HepG2 (cell line): ENCODE measurements around the gene SCGB1C2. TPM values are rescaled to one million over a fixed set of nuclear protein-coding genes. Genes with fewer than 3 reads are reported as not detected.

ENCODE experiments used
- FOXO4 ChIP-seq: sonication (generic); formaldehyde crosslinking; conservative IDR thresholded peaks from 2 replicates; pipeline ENCODE4 v1.8.1; 2023; ENCODE audit warnings: missing genetic modification reagents
- HNRNPUL1 ChIP-seq: fragments of 200-400 bp; formaldehyde crosslinking; IDR thresholded peaks from 2 replicates; pipeline ENCODE4 v1.6.1; 2017; ENCODE audit warnings: low read depth, mild to moderate bottlenecking, low read length, moderate library complexity
- HOXA3 ChIP-seq: sonication (generic); formaldehyde crosslinking; IDR thresholded peaks from 2 replicates; pipeline ENCODE4 v1.5.0; 2020; ENCODE audit warnings: missing genetic modification reagents
- IRX3 ChIP-seq: sonication (generic); formaldehyde crosslinking; IDR thresholded peaks from 2 replicates; pipeline ENCODE4 v1.8.1; 2023; ENCODE audit warnings: mild to moderate bottlenecking, low read depth, missing genetic modification reagents, borderline replicate concordance
- SP1 ChIP-seq, 2 experiments: fragments of 450-650 bp in 1 of 2; sonication (generic) in 1 of 2; formaldehyde crosslinking in 1 of 2; IDR thresholded peaks; 2 replicates each; pipeline versions ENCODE4 v1.4.0 to v1.6.1; 2016 to 2020; ENCODE audit warnings: missing genetic modification reagents in 1 of 2
- TOPORS ChIP-seq: sonication (generic); formaldehyde crosslinking; IDR thresholded peaks from 2 replicates; pipeline ENCODE4 v1.8.0; 2023; ENCODE audit warnings: mild to moderate bottlenecking, missing genetic modification reagents
- ZFX ChIP-seq: sonication (generic); formaldehyde crosslinking; IDR thresholded peaks from 2 replicates; pipeline ENCODE4 v1.4.0; 2020; ENCODE audit warnings: mild to moderate bottlenecking, low read depth, missing genetic modification reagents, moderate library complexity
- ZKSCAN8 ChIP-seq: IDR thresholded peaks from 2 replicates; pipeline ENCODE4 v1.6.1; 2016; ENCODE audit warnings: borderline replicate concordance, missing genetic modification reagents, missing compliant biosample characterization
- ZNF10 ChIP-seq: sonication (generic); formaldehyde crosslinking; IDR thresholded peaks from 2 replicates; pipeline ENCODE4 v1.4.0; 2020; ENCODE audit warnings: mild to moderate bottlenecking, low read depth, missing genetic modification reagents, borderline replicate concordance
- ZNF207 ChIP-seq: fragments of 450-650 bp; IDR thresholded peaks from 2 replicates; pipeline ENCODE4 v1.6.1; 2016; ENCODE audit warnings: antibody characterized with exemption, borderline replicate concordance
- ZNF296 ChIP-seq: sonication (generic); formaldehyde crosslinking; conservative IDR thresholded peaks from 2 replicates; pipeline ENCODE4 v1.5.0; 2020; ENCODE audit warnings: mild to moderate bottlenecking, missing genetic modification reagents
- ZNF3 ChIP-seq: IDR thresholded peaks from 2 replicates; pipeline ENCODE4 v1.7.0; 2017; ENCODE audit warnings: inconsistent platforms
- ZNF441 ChIP-seq: sonication (generic); formaldehyde crosslinking; IDR thresholded peaks from 2 replicates; pipeline ENCODE4 v1.7.0; 2021; ENCODE audit warnings: missing genetic modification reagents, borderline replicate concordance
- polyA plus RNA-seq, 8 experiments: library from polyadenylated mRNA; depleted of rRNA in 3 of 8; stranded (reverse) in 7 of 8; unstranded in 1 of 8; fragments of >200 nt; fragmentation: Illumina TruSeq in 4 of 8; extraction: Trizol in 4 of 8; gene quantifications; 2 replicates each; pipeline versions ENCODE4 v1.2.1 to v1.2.3, GENCODE V29; 2011 to 2016; ENCODE audit warnings: low read depth in 4 of 8, missing spikeins in 1 of 8, mixed read lengths in 1 of 8; ENCODE audit not compliant: insufficient read depth in 1 of 8
- total RNA-seq, 5 experiments: library from RNA; depleted of rRNA; stranded (reverse); fragments of >200 nt; fragmentation: Illumina TruSeq; extraction: Trizol; gene quantifications; 2 replicates each; pipeline ENCODE4 v1.2.3, GENCODE V29; 2016; ENCODE audit warnings: low read depth in 1 of 5
- TF ChIP-seq, protein P1 (sequence below): sonication (generic); formaldehyde crosslinking; IDR thresholded peaks from 2 replicates; pipeline ENCODE4 v1.4.0; 2020; ENCODE audit warnings: missing genetic modification reagents
- TF ChIP-seq, protein P2 (sequence below), 2 experiments: fragments of 450-650 bp in 1 of 2; sonication (generic) in 1 of 2; formaldehyde crosslinking in 1 of 2; IDR thresholded peaks; 2 replicates each; pipeline versions ENCODE4 v1.6.1 to v1.8.0; 2016 to 2022; ENCODE audit warnings: antibody characterized with exemption in 1 of 2, mild to moderate bottlenecking in 1 of 2, missing genetic modification reagents in 1 of 2

SCGB1C2 gene
- total and polyA plus RNA-seq, 2 of the 13 experiments (the other 11 are each of a cell fraction or from before 2014, with no cell fraction given), result not detected

- TF ChIP-seq ZNF3 (CRISPR knock-in tag) (no peak), SP1 (IDR thresholded peaks at IDR 0.05) (no peak), SP1 (CRISPR knock-in tag; IDR thresholded peaks at IDR 0.05) (no peak), ZNF10 (no peak), ZNF207 (no peak), ZNF441 (CRISPR knock-in tag) (no peak), ZKSCAN8 (CRISPR knock-in tag) (no peak), ZFX (CRISPR knock-in tag) (peak; percentile 43; the same call in 1 of the 2 replicates), TOPORS (CRISPR knock-in tag) (no peak), ZNF296 (CRISPR knock-in tag) (no peak), FOXO4 (no peak), HOXA3 (no peak; the same call in 1 of the 2 replicates), IRX3 (CRISPR knock-in tag) (no peak), HNRNPUL1 (no peak)
- TF ChIP-seq, protein P1, sequence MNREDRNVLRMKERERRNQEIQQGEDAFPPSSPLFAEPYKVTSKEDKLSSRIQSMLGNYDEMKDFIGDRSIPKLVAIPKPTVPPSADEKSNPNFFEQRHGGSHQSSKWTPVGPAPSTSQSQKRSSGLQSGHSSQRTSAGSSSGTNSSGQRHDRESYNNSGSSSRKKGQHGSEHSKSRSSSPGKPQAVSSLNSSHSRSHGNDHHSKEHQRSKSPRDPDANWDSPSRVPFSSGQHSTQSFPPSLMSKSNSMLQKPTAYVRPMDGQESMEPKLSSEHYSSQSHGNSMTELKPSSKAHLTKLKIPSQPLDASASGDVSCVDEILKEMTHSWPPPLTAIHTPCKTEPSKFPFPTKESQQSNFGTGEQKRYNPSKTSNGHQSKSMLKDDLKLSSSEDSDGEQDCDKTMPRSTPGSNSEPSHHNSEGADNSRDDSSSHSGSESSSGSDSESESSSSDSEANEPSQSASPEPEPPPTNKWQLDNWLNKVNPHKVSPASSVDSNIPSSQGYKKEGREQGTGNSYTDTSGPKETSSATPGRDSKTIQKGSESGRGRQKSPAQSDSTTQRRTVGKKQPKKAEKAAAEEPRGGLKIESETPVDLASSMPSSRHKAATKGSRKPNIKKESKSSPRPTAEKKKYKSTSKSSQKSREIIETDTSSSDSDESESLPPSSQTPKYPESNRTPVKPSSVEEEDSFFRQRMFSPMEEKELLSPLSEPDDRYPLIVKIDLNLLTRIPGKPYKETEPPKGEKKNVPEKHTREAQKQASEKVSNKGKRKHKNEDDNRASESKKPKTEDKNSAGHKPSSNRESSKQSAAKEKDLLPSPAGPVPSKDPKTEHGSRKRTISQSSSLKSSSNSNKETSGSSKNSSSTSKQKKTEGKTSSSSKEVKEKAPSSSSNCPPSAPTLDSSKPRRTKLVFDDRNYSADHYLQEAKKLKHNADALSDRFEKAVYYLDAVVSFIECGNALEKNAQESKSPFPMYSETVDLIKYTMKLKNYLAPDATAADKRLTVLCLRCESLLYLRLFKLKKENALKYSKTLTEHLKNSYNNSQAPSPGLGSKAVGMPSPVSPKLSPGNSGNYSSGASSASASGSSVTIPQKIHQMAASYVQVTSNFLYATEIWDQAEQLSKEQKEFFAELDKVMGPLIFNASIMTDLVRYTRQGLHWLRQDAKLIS, result no peak
- TF ChIP-seq, protein P2, sequence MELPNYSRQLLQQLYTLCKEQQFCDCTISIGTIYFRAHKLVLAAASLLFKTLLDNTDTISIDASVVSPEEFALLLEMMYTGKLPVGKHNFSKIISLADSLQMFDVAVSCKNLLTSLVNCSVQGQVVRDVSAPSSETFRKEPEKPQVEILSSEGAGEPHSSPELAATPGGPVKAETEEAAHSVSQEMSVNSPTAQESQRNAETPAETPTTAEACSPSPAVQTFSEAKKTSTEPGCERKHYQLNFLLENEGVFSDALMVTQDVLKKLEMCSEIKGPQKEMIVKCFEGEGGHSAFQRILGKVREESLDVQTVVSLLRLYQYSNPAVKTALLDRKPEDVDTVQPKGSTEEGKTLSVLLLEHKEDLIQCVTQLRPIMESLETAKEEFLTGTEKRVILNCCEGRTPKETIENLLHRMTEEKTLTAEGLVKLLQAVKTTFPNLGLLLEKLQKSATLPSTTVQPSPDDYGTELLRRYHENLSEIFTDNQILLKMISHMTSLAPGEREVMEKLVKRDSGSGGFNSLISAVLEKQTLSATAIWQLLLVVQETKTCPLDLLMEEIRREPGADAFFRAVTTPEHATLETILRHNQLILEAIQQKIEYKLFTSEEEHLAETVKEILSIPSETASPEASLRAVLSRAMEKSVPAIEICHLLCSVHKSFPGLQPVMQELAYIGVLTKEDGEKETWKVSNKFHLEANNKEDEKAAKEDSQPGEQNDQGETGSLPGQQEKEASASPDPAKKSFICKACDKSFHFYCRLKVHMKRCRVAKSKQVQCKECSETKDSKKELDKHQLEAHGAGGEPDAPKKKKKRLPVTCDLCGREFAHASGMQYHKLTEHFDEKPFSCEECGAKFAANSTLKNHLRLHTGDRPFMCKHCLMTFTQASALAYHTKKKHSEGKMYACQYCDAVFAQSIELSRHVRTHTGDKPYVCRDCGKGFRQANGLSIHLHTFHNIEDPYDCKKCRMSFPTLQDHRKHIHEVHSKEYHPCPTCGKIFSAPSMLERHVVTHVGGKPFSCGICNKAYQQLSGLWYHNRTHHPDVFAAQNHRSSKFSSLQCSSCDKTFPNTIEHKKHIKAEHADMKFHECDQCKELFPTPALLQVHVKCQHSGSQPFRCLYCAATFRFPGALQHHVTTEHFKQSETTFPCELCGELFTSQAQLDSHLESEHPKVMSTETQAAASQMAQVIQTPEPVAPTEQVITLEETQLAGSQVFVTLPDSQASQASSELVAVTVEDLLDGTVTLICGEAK (IDR thresholded peaks at IDR 0.05), result no peak
- TF ChIP-seq, protein P2 (CRISPR knock-in tag; IDR thresholded peaks at IDR 0.05), result no peak
Observed at GRCh38 chr17:143785-144281, 6.5 kb downstream of the SCGB1C2 start (continued).
